Liver (tissue), 9 donors: ENCODE measurements around the gene ARMH1. TPM values are rescaled to one million over a fixed set of nuclear protein-coding genes. Genes with fewer than 3 reads are reported as not detected.
A peak's percentile ranks its signal among the peaks of the same experiment; 100 is the strongest.

ENCODE experiments used
- DNase-seq: peaks from one replicate; pipeline ENCODE4 v3.0.0-alpha.2; 2017; ENCODE audit warnings: low spot score
- H3K27ac ChIP-seq, 2 donors: one replicate each; pipeline ENCODE4 v1.7.0; 2013; ENCODE audit warnings: inconsistent platforms in 2 of 2, low read length in 2 of 2, control low read depth in 1 of 2, low read depth in 1 of 2, mild to moderate bottlenecking in 1 of 2
- H3K27me3 ChIP-seq, 4 donors: one replicate each; pipeline versions ENCODE4 v1.6.1 to v1.7.0; 2013; ENCODE audit warnings: low read length in 3 of 4, inconsistent platforms in 1 of 4, mild to moderate bottlenecking in 1 of 4, moderate library complexity in 1 of 4; ENCODE audit not compliant: control insufficient read depth in 4 of 4, insufficient read depth in 4 of 4
- H3K36me3 ChIP-seq, 4 donors: one replicate each; pipeline versions ENCODE4 v1.6.1 to v1.7.0; 2013; ENCODE audit warnings: low read length in 3 of 4, mild to moderate bottlenecking in 3 of 4, low read depth in 1 of 4, moderate library complexity in 1 of 4; ENCODE audit not compliant: control insufficient read depth in 4 of 4, insufficient read depth in 3 of 4
- H3K4me1 ChIP-seq, 4 donors: one replicate each; pipeline versions ENCODE4 v1.6.1 to v1.7.0; 2013; ENCODE audit warnings: low read length in 3 of 4, mild to moderate bottlenecking in 3 of 4, moderate library complexity in 1 of 4; ENCODE audit not compliant: control insufficient read depth in 4 of 4, insufficient read depth in 4 of 4
- H3K4me3 ChIP-seq, 3 donors: one replicate each; pipeline versions ENCODE4 v1.6.1 to v1.7.0; 2013; ENCODE audit warnings: low read length in 3 of 3, control low read depth in 1 of 3, low read depth in 1 of 3, mild to moderate bottlenecking in 1 of 3
- H3K9ac ChIP-seq, 2 donors: one replicate each; pipeline ENCODE4 v1.7.0; 2013; ENCODE audit warnings: low read length in 2 of 2, mild to moderate bottlenecking in 2 of 2, moderate library complexity in 2 of 2, control low read depth in 1 of 2, low read depth in 1 of 2
- H3K9me3 ChIP-seq, 4 donors: one replicate each; pipeline versions ENCODE4 v1.6.1 to v1.7.0; 2013; ENCODE audit warnings: low read length in 3 of 4; ENCODE audit not compliant: control insufficient read depth in 4 of 4
- ATF3 ChIP-seq: IDR thresholded peaks from 2 replicates; pipeline ENCODE4 v1.6.1; 2016; ENCODE audit warnings: antibody characterized with exemption
- EGR1 ChIP-seq, 2 donors: IDR thresholded peaks; 2 replicates each; pipeline ENCODE4 v1.6.1; 2016 to 2018; ENCODE audit warnings: antibody characterized with exemption in 2 of 2, low read depth in 2 of 2
- FOXA1 ChIP-seq: IDR thresholded peaks from 2 replicates; pipeline ENCODE4 v1.6.1; 2016; ENCODE audit warnings: antibody characterized with exemption
- FOXA2 ChIP-seq: IDR thresholded peaks from 2 replicates; pipeline ENCODE4 v1.6.1; 2016; ENCODE audit warnings: antibody characterized with exemption
- GABPA ChIP-seq, 2 donors: IDR thresholded peaks in 1 of 2; conservative IDR thresholded peaks in 1 of 2; 2 replicates each; pipeline ENCODE4 v1.6.1; 2016; ENCODE audit warnings: antibody characterized with exemption in 2 of 2, mild to moderate bottlenecking in 1 of 2, moderate library complexity in 1 of 2
- HNF4A ChIP-seq, 2 donors: conservative IDR thresholded peaks; 2 replicates each; pipeline ENCODE4 v1.6.1; 2016; ENCODE audit warnings: antibody characterized with exemption in 2 of 2, mild to moderate bottlenecking in 2 of 2
- HNF4G ChIP-seq: IDR thresholded peaks from 2 replicates; pipeline ENCODE4 v1.6.1; 2016; ENCODE audit warnings: antibody characterized with exemption
- JUND ChIP-seq, 2 donors: IDR thresholded peaks; 2 replicates each; pipeline ENCODE4 v1.6.1; 2016; ENCODE audit warnings: antibody characterized with exemption in 2 of 2
- NR2F2 ChIP-seq: IDR thresholded peaks from 2 replicates; pipeline ENCODE4 v1.6.1; 2016; ENCODE audit warnings: antibody characterized with exemption
- RAD21 ChIP-seq, 2 donors: IDR thresholded peaks; 2 replicates each; pipeline ENCODE4 v1.6.1; 2016; ENCODE audit warnings: antibody characterized with exemption in 2 of 2, mild to moderate bottlenecking in 2 of 2
- RXRA ChIP-seq, 2 donors: IDR thresholded peaks; 2 replicates each; pipeline ENCODE4 v1.6.1; 2017 to 2018; ENCODE audit warnings: antibody characterized with exemption in 2 of 2, mild to moderate bottlenecking in 1 of 2
- SP1 ChIP-seq: IDR thresholded peaks from 2 replicates; pipeline ENCODE4 v1.6.1; 2018; ENCODE audit warnings: antibody characterized with exemption, mild to moderate bottlenecking
- TAF1 ChIP-seq: conservative IDR thresholded peaks from 2 replicates; pipeline ENCODE4 v1.6.1; 2016; ENCODE audit warnings: antibody characterized with exemption, mild to moderate bottlenecking
- YY1 ChIP-seq: IDR thresholded peaks from 2 replicates; pipeline ENCODE4 v1.6.1; 2016; ENCODE audit warnings: antibody characterized with exemption, mild to moderate bottlenecking
- WGBS: extraction: QIAGEN DNeasy Blood & Tissue Kit; methylation state at CpG from one replicate; pipeline ENCODE4 v1.1.7; 2013; 5-methylcytosine and 5-hydroxymethylcytosine counted together
- polyA plus RNA-seq, 2 donors: library from polyadenylated mRNA; stranded (reverse) in 1 of 2; unstranded in 1 of 2; fragments of 200-250 nt in 1 of 2; fragments of >200 nt in 1 of 2; fragmentation: Nextera tagmentation in 1 of 2; extraction: Ambion mirVana in 1 of 2; gene quantifications; one replicate each; pipeline versions ENCODE4 v1.2.1 to v1.2.3, GENCODE V29; 2013 to 2015
- total RNA-seq, 2 donors: library from RNA; depleted of rRNA; stranded (reverse); fragments of >200 nt; gene quantifications; one replicate each; pipeline ENCODE4 v1.2.3, GENCODE V29; 2014
- TF ChIP-seq, protein P1 (sequence below): IDR thresholded peaks from 2 replicates; pipeline ENCODE4 v1.6.1; 2016; ENCODE audit warnings: antibody characterized with exemption, mild to moderate bottlenecking
- TF ChIP-seq, protein P2 (sequence below): fragments of 150-350 bp; IDR thresholded peaks from 2 replicates; pipeline ENCODE4 v1.5.1; 2017; ENCODE audit warnings: improper control_type of control experiment, low read depth, low read length; ENCODE audit not compliant: missing input control
- TF ChIP-seq, protein P3 (sequence below): IDR thresholded peaks from 2 replicates; pipeline ENCODE4 v1.6.1; 2016; ENCODE audit warnings: antibody characterized with exemption
- TF ChIP-seq, protein P4 (sequence below): IDR thresholded peaks from 2 replicates; pipeline ENCODE4 v1.6.1; 2016; ENCODE audit warnings: antibody characterized with exemption
- donor health status: healthy.
- donor health status: healthy.
- donor health status: healthy.
- donor health status: healthy.
- donor health status: healthy.

Gene ARMH1
- total and polyA plus RNA-seq, 4 donors, result 2.2 to 20.3 (median 5.5) TPM

- Histone ChIP-seq H3K4me3 (no peak overlapping the region), H3K9ac (no peak overlapping the region), H3K9me3 (no peaks in the 10 kb centered on the region), H3K27me3 (no peaks in the 10 kb centered on the region), H3K36me3 (no peaks in the 10 kb centered on the region), H3K27ac (no peak overlapping the region), H3K4me1 (peaks cover 2 to 5% (median 4%) of the 10 kb centered on the region in 4 donors)
- TF ChIP-seq HNF4G (no peak), RAD21 (IDR thresholded peaks at IDR 0.05) (peak in 1 of 2 donors; percentile 15), RXRA (IDR thresholded peaks at IDR 0.05) (no peak), FOXA1 (peak; percentile 70), SP1 (peak; percentile 9), TAF1 (no peak), YY1 (no peak), FOXA2 (peak; percentile 85), HNF4A (conservative IDR thresholded peaks at IDR 0.05) (no peak), JUND (IDR thresholded peaks at IDR 0.05) (no peak), GABPA (IDR thresholded peaks at IDR 0.05 in 1 of 2, conservative IDR thresholded peaks at IDR 0.05 in 1 of 2) (no peak), ATF3 (peak; percentile 78), NR2F2 (no peak), EGR1 (IDR thresholded peaks at IDR 0.05; ENCODE audit: low read depth in 2 of 2) (no peak)
- TF ChIP-seq, protein P1, sequence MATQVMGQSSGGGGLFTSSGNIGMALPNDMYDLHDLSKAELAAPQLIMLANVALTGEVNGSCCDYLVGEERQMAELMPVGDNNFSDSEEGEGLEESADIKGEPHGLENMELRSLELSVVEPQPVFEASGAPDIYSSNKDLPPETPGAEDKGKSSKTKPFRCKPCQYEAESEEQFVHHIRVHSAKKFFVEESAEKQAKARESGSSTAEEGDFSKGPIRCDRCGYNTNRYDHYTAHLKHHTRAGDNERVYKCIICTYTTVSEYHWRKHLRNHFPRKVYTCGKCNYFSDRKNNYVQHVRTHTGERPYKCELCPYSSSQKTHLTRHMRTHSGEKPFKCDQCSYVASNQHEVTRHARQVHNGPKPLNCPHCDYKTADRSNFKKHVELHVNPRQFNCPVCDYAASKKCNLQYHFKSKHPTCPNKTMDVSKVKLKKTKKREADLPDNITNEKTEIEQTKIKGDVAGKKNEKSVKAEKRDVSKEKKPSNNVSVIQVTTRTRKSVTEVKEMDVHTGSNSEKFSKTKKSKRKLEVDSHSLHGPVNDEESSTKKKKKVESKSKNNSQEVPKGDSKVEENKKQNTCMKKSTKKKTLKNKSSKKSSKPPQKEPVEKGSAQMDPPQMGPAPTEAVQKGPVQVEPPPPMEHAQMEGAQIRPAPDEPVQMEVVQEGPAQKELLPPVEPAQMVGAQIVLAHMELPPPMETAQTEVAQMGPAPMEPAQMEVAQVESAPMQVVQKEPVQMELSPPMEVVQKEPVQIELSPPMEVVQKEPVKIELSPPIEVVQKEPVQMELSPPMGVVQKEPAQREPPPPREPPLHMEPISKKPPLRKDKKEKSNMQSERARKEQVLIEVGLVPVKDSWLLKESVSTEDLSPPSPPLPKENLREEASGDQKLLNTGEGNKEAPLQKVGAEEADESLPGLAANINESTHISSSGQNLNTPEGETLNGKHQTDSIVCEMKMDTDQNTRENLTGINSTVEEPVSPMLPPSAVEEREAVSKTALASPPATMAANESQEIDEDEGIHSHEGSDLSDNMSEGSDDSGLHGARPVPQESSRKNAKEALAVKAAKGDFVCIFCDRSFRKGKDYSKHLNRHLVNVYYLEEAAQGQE, result no peak
- TF ChIP-seq, protein P2, sequence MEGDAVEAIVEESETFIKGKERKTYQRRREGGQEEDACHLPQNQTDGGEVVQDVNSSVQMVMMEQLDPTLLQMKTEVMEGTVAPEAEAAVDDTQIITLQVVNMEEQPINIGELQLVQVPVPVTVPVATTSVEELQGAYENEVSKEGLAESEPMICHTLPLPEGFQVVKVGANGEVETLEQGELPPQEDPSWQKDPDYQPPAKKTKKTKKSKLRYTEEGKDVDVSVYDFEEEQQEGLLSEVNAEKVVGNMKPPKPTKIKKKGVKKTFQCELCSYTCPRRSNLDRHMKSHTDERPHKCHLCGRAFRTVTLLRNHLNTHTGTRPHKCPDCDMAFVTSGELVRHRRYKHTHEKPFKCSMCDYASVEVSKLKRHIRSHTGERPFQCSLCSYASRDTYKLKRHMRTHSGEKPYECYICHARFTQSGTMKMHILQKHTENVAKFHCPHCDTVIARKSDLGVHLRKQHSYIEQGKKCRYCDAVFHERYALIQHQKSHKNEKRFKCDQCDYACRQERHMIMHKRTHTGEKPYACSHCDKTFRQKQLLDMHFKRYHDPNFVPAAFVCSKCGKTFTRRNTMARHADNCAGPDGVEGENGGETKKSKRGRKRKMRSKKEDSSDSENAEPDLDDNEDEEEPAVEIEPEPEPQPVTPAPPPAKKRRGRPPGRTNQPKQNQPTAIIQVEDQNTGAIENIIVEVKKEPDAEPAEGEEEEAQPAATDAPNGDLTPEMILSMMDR, result no peak
- TF ChIP-seq, protein P3, sequence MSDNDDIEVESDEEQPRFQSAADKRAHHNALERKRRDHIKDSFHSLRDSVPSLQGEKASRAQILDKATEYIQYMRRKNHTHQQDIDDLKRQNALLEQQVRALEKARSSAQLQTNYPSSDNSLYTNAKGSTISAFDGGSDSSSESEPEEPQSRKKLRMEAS, result no peak
- TF ChIP-seq, protein P4, sequence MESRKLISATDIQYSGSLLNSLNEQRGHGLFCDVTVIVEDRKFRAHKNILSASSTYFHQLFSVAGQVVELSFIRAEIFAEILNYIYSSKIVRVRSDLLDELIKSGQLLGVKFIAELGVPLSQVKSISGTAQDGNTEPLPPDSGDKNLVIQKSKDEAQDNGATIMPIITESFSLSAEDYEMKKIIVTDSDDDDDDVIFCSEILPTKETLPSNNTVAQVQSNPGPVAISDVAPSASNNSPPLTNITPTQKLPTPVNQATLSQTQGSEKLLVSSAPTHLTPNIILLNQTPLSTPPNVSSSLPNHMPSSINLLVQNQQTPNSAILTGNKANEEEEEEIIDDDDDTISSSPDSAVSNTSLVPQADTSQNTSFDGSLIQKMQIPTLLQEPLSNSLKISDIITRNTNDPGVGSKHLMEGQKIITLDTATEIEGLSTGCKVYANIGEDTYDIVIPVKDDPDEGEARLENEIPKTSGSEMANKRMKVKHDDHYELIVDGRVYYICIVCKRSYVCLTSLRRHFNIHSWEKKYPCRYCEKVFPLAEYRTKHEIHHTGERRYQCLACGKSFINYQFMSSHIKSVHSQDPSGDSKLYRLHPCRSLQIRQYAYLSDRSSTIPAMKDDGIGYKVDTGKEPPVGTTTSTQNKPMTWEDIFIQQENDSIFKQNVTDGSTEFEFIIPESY, result no peak
- DNase-seq, result no peak
- 89% methylated on average over 1 of the region's 1 CpG for WGBS
Measured at GRCh38 chr1:44700573-44700972, 26.1 kb downstream of the ARMH1 start.
